HG03159 (cell line): ENCODE measurements around the gene DEDD.

Experiments used
- ATAC-seq: cut with Tn5 transposase; IDR thresholded peaks from one replicate; pipeline ENCODE4 v1.9.1; 2021; ENCODE audit warnings: mild to moderate bottlenecking, moderate library complexity; ENCODE audit not compliant: unreplicated experiment

The DEDD gene

DNA sequence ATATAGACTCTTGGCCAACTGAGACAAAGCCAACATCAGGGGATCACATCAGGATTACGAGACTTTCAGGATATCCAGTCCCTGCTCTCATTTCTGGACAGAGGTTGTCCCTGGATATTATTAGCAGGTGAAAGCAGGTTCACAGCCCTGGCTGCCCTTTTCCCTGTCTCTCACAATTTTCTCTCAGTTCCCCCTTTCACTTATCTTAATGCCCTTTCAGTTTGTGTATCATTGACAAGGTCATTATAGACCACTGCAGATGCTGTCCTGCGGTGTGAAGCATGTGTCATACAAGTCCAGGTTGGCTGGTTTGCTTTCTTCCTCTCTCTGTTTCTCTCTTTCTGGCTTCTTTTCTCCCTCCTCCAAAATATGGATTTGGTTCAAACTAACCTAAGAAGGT lies 36.5 kb downstream of the DEDD start:
- peak; percentile 46 for ATAC-seq

DNA sequence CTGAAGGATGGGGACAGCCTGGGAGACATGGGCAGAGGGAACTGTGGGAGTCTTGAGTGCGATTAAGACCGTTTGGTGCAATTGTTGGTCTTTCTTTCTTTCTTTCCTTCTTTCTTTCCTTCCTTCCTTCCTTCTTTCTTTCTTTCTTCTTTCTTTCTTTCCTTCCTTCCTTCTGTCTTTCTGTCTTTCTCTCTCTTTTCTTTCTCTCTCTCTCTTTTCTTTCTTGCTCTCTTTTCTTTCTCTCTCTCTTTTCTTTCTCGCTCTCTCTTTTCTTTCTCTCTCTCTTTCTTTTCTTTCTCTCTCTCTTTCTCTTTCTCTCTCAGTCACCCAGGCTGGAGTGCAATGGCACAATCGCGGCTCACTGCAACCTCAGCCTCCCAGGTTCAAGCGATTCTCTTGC lies 37.2 kb downstream of the DEDD start:
- no peak for ATAC-seq

DNA sequence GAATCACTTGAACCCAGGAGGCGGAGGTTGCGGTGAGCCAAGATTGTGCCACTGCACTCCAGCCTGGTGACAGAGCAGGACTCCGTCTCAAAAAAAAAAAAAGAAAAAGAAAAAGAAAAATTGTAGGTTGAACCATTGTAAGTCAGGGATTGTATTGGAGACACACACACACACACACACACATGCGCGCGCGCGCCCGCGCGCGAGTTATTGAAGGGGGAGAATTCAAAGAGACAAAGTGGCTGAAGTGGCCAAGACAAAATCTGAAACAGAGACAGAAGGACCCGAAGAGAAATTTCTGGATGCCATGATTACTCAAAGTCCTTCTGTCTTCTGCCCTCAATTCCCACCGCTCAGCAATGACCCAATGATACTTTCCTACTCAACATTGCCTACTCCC lies 38.0 kb downstream of the DEDD start:
- ATAC-seq: no peak

DNA sequence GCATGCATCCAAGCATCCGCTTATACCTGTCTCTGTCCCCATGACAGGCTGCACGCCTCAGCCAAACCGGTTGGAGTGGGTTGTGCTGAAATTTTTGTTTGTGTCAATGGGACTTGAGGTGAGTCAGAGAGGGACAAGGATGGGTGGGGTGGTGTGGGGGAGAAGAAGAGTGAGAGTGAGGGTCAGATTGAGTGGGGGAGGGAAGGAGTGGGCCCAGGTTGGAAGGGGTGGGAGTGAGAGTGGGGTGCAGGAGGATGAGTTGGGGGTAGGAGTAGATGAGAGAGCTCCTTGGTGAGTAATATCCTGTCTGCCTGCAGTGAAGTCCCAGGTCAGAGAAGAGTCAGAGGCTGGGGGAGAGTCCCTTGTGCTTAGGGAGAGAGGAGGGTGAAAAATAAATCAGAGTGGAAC lies 39.8 kb downstream of the DEDD start:
- no peak for ATAC-seq

DNA sequence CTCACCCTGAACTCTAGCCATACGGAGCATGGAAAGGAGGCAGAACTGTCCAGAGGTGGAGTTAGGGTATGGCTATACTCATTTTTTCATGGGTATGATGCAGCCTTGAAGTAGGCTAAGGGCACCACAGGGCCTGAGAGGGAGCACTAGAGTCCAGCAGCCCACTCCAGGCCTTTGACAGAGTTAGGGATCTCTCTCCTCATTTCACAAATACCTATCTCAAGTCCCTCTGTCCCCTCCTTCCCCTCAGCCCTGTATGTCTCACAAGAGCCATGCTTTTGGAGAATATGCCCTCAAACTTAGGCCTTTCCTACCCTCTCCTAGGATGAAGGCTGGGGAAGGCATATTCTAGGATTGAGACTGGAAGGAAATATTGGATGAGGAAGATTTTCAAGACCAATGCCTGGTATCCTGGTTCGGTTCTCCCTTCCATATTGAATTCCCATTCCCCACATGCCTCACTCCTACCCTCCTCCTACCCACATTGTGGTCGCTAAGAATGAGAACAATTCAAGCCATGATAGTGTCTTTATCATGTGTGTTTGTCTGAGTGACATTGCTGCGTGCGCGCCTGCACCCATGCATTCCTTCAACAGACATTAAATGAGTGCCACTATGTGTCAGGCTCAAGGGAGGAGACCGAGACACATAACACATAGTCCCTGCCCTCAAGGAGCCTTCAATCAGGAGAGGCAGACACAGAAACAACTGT lies 40.5 kb downstream of the DEDD start:
- no peak for ATAC-seq

GRCh38 chr1:161091093-161091492 lies 41.4 kb downstream of the DEDD start:
- ATAC-seq: no peak

GRCh38 chr1:161090617-161091016 lies 41.9 kb downstream of the DEDD start:
- ATAC-seq: no peak

DNA sequence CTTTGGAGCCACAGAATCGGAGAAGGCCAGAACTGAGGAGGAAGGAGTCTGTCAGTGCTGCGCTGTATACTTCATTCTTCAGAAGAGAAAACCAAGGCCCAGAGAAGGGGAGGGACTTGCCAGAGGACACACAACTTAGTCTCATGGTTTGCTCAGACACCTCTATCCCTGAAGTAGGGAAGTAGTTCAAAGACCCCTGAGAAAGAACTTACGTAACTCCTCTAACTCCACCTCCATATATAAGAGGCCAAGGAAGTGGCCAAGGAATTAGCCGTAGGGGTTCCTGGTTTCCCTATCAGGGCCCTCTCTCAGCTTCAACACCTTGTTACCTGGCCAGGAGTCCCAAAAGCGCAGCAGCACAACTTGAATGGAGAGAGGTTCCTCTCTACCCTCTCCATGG lies 42.5 kb downstream of the DEDD start:
- ATAC-seq: no peak

DNA sequence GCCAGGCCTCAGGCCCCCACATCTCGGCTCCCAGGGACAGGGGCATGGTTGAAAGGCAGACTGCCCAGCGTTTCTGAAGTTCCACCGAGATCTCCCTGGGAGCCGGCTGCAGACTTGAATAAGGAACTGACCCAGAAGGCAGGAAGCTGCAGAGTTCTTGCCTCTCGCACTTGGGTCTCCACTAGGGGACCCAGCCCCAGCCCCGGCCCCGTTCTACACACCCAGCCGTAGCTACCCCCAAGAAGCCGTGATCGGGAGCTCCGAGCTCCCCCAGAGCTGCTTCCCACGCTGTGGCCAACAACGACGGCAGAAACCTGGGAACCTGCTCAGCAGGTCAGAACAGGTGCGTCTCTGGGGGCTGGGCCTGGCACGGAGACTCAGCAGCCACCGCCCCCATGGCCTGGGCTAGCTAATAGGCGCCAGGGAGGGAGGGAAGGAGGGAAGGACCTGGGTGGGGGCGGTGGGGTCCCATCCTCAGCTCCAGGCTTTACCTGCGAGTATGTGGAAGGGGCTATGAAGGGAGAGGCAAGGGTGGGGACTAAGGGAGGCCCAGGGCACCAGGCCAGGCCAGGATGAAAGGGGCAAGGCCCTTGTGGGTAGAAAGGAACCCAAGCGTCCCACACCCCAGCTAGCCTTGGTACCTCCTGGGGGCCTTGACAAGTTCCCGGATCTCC lies 43.1 kb downstream of the DEDD start, which contains the start of gene NECTIN4:
TSS of gene NECTIN4 (minus strand) at position 308 of the 674 bp plus-strand sequence. CDS start at position 46, 262 bp downstream.
- ATAC-seq: no peak

GRCh38 chr1:161088587-161089110 lies 43.8 kb downstream of the DEDD start:
- no peak for ATAC-seq

DNA sequence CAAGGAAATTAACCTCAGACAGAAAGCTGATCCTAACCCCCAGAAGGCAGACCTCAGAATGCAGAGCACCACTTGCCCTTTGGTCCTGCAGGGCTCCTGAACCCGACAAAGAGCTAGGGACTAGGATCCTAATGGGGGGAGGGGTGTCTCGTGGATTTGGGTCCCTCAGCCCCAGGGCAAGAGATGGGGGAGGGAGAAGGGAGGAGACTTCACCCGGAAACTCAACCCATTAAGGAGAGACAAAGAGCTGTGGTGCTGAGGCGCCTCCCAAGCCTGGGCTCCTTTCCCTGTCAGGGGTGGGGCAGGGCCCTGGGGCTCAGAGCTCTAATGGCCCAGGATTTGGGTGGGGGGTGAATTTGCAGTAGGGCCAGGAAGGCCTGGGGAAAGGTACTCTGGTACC lies 46.0 kb downstream of the DEDD start:
- no peak for ATAC-seq

DNA sequence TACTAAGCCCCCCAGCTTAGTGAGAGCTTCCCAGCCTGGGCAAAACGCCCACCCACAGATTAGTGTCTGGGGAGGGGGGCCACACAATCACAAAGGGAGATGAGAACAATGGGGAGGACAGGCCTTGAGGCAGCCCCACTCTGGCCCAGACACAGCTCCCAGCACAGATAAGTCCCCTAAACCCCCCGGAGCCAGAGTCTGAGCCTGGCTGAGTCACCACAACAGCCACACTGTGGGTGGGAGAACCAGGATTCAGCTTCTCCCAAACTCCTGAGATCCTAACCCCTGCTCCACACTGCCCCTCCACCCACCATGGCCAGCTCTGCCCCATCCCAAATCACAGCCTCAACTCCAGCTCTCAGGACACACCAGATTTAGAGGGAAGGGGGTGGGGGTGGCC lies 47.3 kb downstream of the DEDD start:
- no peak for ATAC-seq

DNA sequence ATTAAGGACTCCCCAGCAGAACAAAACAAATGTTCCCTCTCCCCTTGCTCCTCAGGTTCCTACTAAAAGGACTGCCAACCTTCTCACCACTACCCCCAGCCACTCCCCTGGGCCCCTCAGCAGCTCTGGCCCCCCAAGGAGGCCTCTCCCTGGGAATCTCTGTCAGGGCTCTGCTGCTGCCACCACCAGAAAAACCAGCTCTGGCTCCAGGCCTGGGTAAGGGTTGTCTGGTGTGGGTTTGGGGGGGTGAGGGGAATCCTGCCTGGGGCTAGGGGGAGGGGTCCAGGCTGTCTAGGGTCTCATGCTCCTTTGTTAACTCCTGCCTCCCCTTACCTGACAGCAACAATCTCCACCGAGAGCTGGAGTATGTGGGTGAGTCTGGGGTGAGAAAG lies 47.9 kb downstream of the DEDD start:
- no peak for ATAC-seq

DNA sequence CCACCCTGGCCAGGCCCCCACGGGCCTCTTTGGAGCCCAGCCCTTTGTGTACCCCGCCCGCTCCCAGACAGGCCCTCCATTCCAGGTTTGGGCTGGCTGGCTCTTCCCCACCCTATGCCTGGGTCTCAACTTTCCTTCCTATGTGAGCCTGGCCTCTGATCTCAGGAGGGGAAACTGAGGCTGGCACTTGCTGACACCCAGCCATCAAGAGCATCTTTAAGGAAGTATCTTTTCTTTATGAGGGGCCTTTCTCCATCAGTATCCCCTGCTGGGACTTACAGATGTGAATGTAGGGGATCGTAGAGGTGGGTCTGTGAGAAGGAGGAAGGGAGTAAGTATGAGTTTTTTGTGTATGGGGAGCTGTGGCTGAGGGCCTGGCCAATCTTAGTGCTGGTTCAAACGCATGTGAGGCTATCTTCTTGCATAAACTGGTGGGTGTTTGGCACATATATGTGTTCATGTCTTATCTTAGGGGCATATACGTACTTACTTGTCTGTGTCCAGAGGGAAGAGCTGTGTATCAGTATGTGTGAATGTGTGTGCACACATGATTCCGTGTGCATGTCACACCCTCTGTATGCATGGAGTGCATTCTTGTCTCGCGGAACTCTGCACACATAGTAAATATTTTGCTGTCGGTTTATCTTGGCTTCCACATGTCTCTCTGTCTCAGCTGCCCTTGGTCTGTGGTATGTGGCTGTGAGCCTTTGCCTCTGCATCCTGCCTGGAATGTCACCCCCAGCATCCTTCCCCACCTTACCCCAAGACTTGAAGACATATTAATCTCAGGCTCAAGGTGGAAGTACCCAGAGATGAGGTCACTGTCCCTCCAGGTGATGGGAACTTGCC lies 48.5 kb downstream of the DEDD start:
- ATAC-seq: no peak

DNA sequence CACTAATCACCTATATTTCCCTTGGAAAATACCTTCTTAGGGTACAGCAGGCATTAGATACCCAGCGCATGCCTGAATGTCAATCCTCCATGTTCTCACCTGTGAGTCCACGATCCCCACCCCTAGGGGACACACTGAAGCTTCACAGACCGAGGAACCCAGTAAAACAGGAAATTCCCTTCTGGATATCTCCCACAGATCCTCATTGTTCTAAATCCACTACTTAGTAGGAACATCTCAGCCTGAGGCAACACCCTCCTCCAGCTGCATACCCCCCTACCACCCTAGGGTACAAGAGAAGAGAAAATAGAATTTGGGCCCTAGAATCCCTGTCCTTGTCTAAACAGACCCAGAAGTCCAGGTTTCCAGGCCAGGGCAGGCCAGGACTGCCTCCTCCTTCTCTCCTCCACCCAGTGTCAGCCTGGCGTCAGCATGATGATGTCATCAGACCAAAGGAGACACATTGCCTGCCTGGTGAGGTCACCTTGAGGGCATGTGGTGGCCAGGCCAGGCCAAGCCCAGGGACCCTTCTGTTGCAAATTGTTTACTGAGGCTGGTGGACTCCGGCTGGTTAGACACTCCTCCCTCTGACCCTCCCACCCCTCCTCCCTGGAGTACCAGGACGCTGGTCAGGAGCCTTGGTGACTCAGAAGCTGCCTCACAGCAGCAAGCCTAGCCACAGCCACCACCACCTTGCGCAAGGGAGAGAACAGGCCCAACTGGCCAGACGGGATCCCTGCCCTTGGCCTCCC lies 49.3 kb downstream of the DEDD start:
- ATAC-seq: no peak

- ATAC-seq: no peak
Measured at GRCh38 chr1:161082483-161082882, 50.0 kb downstream of the DEDD start.

DNA sequence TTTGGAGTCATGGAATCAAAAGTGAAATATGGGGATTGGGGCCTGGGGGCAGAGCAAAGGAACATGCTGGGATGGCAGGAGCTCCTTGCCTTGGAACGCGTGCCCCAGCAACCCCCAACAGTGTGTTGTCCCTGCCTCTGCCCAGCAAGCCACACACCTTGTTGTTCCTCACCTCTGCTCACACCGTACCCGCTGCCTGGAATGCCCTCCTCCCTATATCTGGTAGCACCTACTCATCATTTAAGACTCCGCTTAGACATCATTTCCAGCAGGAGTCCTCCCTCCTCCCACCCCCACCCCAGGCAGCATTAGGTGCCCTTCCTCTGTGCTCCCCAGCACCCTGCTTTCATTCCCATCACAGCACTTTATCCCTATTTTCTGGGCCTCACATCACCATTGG lies 50.9 kb downstream of the DEDD start:
- ATAC-seq: no peak

- ATAC-seq: no peak
Measured at GRCh38 chr1:161080441-161081405, 51.7 kb downstream of the DEDD start.

- no peak for ATAC-seq
Measured at GRCh38 chr1:161079436-161080110, 52.9 kb downstream of the DEDD start.
